Head of caudate nucleus (tissue), 42 donors: ENCODE data around the gene NPHP1.
"Not testable (repeated sequence)": the region's sequence is repeated elsewhere in the genome, so short reads cannot be mapped to it uniquely, and the experiment has no call there.

ENCODE experiments used
- DNase-seq, 42 donors: peaks; one replicate each; pipeline versions ENCODE4 v3.0.0 to v3.0.0-alpha.2; 2020 to 2021; ENCODE audit warnings: mixed read lengths in 7 of 42
- intact Hi-C: fragments of 100-400 bp; cut with DNase I; formaldehyde crosslinking; loops from one replicate; pipeline ENCODE4 v1.15.0; 2022

Gene NPHP1

GRCh38 chr2:110094884-110095534 is 109.8 kb downstream of the NPHP1 start:
- intact Hi-C loops, DNase-seq: not testable (repeated sequence)

GRCh38 chr2:110093924-110094323 is 110.9 kb downstream of the NPHP1 start:
- DNase-seq, intact Hi-C loops: not testable (repeated sequence)

GRCh38 chr2:110090164-110090563 is 114.6 kb downstream of the NPHP1 start:
- intact Hi-C loops, DNase-seq: not testable (repeated sequence)

GRCh38 chr2:110083757-110084156 is 121.1 kb downstream of the NPHP1 start:
- intact Hi-C loops, DNase-seq: not testable (repeated sequence)

GRCh38 chr2:110083162-110083561 is 121.7 kb downstream of the NPHP1 start:
- intact Hi-C loops, DNase-seq: not testable (repeated sequence)

GRCh38 chr2:110078104-110078503 is 126.7 kb downstream of the NPHP1 start:
- intact Hi-C loops, DNase-seq: not testable (repeated sequence)

- intact Hi-C loops, DNase-seq: not testable (repeated sequence)
These were observed 128.9 kb downstream of the NPHP1 start for GRCh38 chr2:110075896-110076295.
